ENCODE results near the gene KCNMA1.

KCNMA1 gene

DNA sequence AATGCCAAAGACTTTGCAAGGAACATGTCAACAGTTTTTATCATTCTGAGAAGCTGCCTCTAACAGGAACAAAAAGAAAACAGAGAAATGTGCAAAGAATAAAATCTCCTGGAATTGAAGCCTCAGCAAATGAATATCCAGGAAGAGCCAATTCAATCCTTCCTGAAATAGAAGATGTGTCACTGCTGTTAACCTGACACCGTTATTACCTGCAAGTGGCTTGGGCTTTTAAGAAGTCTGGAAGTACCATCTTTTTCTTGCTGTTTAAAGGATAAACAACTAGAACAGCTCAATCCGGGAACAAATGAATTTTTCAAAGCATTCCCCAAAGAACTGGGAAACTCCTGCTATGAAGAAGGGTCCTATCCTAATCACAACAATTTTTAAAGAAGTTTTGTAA lies 434.8 kb downstream of the KCNMA1 start:
- DNase-seq (ENCODE audit: low read depth) = no peak

DNA sequence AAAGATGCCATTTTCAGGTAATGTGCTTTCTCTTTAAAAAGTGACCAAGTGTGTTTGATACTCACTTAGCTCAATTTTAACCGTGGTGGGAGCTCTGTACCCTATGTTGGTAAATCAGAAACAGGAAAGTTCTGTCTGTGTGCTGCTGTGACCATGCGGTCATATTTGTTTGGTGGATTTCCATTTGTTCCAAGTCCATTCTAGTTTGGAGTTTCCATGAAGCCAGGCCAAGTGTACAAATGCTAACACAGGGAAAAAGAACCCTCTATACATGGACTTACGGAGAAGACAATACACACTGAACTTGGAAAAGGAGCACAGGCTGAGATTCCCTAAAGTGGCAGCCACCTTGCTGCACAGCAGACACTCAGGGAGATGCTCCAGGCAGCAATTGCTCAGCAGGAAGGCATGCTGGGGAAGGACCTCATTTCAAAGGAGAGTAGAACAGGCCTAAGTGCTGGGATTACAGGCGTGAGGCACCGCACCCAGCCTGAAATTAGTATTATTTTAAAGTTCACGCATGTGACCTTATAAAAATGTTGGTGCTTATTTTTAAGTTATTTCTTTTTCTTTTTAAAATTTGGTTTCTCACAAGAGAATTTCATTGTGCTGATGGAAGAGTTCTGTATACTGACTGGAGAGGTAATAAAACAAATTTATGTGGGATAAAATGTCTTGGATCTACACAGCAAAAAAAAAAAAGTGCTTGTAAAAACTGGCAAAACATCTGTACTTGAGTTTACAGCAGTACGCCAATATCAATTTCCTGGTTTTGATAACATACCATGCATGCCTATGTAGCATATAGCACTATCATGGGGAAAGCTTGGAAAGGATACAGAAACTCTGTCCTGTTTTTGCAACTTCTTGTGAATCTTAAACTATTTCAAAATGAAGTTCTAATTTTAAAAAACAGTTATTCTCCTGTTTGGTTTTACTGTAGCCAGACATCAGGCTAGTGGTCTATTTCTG lies 436.2 kb downstream of the KCNMA1 start:
- DNase-seq (ENCODE audit: low read depth) = no peak

DNA sequence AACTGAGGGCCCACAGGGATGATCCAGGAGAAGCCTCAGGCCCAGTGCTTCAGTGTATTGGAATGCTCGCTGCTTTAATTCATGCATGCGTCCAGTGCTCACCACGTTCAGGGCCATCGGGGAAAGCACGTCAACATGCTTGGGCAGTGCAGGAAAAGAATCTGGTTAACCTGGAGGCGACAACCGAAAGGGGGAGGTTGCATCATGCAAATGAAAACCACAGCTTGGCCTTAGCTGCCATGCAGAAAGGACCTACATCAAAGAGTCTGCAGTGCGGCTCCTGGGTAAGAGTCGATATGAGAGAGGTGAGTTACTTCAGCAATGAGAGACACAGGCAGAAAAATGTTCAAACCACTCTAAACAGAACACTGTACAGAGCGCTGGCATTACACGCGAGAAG lies 440.1 kb downstream of the KCNMA1 start:
- DNase-seq (ENCODE audit: low read depth) = no peak

DNA sequence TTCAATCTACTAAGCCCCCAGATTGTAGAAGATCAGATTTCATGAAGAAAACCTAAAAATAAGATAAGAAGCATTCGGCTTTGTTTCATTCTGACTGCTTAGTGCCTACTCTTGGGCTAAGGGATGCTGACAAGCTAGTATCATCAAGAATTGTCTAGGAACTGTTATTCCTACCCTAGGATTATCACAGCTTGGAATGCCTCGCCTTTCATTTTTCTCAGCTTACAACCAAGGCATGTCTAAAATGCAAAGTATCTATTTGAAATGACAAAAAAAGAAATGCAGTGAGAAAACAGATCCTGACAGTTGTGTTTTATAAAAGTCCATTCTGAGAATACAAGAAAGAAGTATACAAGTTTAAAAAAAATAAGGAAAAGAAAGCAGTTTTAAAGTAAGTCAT lies 441.0 kb downstream of the KCNMA1 start:
- DNase-seq (ENCODE audit: low read depth) = no peak

DNA sequence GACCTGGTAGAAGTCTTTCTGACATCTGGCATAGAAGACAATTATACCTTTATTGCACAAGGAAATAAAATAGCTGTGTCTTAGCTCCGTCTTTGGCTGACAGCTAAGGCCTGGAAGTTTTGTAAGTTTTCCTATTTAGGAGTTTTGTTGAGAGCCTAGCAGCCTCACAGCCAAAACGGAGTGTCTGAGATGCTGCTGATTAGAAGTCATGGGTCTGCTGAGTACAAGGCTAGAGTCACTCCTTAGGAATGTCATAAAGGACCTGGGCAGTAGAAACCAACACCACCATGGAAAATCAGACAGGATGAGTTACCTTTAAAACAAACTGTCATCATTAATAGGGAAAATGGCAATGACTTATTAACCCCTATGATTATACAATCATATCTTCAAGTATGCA lies 442.5 kb downstream of the KCNMA1 start:
- peak; percentile 65 for DNase-seq (ENCODE audit: low read depth)

DNA sequence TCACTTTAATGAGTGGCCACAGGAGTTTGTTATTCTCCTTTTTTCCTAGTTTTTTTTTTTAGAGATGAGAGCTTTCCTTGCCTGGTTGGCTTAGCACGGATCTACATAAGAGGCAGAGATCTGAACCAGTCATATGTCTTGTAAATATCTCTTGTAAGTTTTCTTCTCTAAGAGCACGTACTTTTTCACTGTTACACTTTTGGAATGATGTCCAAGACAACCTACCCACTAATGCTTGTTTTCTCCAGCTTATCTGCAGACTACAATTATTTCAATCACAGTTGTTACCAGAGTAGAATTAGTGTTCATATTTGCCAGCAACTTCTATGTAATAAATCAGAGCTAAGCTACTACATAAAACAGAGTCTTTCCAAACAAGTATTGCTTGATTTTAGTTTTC lies 444.6 kb downstream of the KCNMA1 start:
- no peak for DNase-seq (ENCODE audit: low read depth)

DNA sequence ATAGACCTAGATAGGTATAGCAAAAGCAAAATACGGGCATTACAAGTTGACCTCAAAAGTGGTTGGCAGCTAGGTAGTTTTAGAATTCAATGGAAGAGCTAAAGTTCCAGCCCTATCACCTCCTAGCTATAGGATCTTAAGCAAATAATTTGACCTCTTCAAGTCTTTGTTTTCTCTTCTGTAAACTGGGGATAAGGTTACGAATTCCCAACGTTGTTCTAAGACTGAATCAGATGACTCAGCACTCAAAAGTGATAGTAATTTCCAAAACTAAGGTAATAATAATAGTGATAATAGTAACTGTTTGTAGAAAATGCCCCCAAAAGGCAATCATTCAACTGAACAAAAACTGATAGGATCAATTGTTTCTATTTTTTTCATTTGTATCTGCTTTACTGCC lies 445.2 kb downstream of the KCNMA1 start:
- no peak for DNase-seq (ENCODE audit: low read depth)

DNA sequence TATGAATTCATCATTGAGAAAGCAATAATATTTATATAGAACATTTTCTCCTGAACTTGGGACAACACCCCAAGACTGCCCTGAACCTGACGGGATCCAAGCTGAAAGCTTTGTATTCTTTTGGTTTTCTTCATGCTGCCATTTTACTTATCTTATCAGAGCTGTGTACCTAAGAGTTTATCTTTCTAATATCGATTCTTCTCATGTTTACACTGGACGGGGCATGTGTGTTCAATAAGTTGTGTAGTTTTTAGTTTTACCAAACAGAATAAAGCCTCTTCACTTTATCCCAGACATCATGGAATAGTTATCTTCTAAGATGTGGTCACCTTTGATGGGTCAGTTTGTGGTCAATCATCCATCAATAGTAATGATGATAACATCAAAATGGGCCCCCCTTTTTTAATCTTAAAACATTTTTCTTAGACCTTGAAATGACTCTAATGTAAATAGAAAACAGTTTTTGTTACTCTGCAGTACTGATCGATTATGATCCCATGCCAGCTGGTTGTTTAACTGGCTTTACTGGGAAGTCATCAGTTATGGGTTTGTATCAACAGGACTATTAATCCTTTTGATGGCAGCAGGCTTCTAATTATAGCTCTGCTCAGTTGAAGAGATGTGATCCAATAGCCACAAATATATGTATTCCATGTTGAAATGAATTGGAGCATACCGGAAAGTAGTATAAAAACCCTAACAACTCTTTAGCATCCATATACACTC lies 446.1 kb downstream of the KCNMA1 start:
- DNase-seq (ENCODE audit: low read depth) = no peak

DNA sequence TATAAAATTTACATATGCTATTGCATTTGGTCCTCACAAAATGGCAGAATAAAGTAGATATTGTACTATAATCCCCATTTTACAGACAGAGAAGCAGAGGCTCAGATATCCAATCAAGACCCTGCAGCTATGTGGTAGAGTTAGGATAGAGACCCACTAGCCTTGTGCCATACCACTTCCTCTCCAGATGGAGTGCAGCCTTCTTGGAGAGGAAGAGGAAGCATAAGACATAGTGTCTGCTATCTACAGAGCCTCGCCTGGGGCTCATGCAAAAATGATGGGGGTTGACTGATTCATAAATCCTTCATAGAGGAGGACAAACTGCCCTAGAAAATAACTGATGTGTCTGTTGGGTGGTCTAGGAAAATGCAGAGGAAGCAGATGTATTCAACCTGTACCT lies 447.3 kb downstream of the KCNMA1 start:
- no peak for DNase-seq (ENCODE audit: low read depth)

DNA sequence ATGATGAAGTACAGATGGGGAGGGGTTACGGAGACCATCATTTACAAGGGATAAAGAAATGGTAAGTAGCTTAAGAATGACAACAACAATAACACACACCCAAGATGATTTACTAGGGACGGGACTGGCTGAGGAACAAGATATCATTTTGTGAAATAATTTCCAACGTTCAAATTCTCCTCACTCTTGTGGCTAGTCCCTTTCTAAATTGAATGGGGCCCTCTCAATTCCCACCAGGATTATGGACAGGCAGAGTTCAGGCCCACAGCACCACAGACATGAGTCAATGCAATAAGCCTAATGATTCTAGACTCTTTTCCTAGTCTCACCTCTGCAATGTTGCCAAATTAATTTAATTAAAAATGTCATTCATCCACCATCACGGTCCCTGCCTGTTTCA lies 448.1 kb downstream of the KCNMA1 start:
- DNase-seq (ENCODE audit: low read depth) = no peak

DNA sequence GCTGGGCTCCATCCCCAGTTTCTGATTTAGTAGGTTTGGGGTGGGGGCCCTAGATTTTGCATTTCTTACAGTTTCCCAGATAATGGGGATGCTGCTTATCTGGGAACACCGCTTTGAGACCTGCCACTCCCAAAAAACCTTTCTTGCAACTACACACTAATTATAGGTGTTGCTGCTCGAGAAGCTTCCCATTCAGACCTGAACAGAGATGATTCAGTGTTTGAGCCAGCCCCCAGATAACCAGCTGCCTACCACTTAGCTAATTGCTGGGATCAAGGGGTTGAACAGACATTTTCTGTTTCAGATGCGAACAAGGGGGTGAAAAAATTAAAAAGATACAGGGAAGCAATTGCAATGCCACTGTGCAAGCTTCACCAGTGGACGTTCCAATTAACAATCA lies 448.5 kb downstream of the KCNMA1 start:
- DNase-seq (ENCODE audit: low read depth) = no peak

DNA sequence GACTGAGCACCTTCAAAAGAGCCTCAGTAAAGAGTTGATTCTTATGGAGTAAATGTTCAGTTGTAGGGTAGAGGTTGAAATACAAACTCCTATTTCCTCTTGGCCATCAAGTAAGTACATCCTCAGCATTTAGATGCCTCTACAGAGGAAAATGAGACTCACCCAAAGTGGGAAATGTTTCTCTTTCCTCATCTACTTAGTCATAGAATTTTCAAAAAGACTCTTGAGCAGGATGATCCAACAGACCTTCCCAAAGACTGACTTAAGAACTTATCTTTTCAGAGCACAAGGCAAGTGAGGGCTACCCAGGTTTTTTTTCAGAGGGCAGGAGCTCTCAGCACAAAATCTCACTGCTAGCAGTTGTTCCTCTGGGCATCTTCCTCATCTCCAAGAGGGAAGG lies 449.1 kb downstream of the KCNMA1 start:
- peak; percentile 65 for DNase-seq (ENCODE audit: low read depth)

DNA sequence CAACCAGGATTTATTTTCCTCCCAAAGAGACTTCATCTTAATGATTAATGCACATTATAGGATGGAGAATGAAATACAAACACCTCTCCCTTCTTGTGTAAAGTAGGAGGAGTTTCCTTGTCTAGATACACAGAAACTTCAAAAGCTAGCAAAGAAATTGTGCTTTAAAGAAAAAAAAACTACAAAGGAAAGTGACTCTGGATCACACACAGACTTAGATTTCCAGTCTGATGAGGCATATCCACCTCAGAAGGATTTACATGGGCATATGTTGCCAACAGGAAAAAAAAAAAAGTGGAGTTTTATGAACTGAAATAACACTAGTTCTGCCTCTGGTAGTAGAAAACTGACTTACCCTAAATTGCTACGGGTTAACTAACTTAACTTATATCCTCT lies 449.6 kb downstream of the KCNMA1 start:
- no peak for DNase-seq (ENCODE audit: low read depth)

DNA sequence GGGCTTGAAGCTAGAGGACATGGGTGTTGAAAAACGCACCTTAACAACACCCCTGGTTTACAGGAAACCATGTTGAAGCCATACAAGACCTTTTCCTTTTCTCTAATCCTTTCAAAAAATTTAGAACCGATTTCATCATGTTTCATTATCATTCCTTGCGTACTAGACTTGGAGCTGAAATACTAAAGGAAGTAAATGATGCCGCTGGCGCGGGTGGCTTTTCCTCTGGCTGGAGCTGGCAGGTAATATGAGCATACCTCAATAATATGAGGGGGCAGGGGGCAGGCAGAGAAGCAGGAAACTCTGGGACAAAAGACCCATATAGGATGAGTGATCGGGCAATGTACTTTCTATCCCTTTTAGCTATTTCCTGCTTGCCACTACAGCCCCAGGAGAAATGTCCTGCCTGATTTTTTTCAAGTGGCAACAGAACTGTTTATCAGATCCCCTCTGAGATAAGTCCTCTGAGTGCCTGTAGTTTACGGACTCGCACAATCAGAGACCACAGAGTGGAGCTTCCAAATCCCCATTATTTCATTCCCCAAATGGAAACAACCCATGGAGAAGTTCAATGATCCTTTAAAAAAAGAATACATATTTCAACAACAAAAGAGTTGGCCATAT lies 450.1 kb downstream of the KCNMA1 start:
- DNase-seq (ENCODE audit: low read depth) = no peak

DNA sequence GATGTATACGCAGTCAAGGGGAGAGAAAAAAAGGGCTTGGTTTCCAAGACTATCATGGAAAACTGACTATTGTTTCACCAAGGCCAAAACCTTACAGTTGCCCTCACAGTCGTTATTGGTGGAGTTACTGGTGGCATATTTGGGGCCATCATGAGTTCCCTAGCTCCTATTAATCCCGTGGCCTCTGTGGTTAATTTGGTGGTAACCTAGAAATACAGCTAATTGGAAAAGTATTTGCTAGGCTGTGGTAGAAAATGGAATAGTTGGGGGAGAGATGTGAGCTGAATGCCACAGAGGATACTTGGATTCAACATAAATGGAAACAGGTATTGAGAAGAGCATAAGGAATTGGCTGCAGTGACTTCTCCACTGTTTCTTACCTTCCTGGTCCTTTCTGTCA lies 450.7 kb downstream of the KCNMA1 start:
- DNase-seq (ENCODE audit: low read depth) = no peak

DNA sequence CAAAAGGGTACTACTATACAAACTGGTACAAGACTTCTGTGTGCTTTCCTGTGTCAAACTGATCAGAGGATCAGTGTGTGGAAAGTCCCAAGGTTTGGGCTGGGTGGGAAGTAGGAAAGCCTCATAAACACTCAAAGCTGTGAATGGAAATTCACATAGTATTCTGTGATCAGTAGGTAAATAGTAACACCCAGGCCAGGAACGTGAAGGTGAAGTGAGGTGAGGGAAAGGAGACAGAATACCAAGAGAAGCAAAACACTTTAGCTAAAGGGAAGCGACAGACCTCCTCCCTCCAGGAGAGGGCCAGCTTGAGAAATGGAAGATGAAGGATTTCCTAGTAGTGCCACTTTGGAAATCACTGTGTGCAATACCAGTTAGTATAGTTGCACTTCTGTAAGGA lies 451.9 kb downstream of the KCNMA1 start:
- no peak for DNase-seq (ENCODE audit: low read depth)

DNA sequence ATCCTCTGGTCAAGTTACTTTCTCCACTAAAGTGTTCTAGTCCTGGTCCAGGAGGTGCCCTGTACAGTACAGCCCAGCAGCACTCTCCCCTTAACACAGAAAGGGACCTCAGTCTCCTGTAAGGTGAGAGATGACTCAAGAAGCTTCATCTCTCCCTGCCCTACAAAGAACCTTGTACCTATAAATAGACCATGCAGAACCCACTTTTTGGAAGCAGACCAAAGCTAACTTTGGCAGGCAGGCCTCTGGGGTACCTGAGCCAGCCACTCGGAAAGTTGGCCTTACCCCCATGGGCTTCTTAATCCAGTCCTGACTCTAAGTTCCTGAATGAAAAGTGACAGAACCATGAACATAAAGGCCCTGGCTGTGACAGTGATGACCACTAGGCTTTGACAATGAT lies 454.8 kb downstream of the KCNMA1 start:
- DNase-seq (ENCODE audit: low read depth) = no peak

DNA sequence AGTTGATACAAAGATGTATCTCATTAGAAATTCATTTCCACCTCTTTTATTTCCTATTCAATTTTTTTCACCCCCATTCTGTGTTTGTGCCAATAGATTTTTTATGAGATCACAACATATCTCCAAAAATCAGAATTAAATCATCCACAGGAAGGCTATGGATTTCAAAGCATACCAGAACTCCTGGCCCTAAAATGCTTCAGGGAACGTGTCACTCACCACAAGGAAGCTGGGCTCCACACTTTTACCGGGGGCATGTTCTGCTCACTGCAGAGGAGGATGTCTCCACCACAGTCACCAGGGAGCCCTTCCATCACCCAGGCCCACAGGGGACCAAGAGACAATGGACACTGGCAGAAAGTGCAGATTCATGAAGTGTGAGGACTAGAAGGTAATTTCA lies 456.8 kb downstream of the KCNMA1 start:
- DNase-seq (ENCODE audit: low read depth) = no peak

DNA sequence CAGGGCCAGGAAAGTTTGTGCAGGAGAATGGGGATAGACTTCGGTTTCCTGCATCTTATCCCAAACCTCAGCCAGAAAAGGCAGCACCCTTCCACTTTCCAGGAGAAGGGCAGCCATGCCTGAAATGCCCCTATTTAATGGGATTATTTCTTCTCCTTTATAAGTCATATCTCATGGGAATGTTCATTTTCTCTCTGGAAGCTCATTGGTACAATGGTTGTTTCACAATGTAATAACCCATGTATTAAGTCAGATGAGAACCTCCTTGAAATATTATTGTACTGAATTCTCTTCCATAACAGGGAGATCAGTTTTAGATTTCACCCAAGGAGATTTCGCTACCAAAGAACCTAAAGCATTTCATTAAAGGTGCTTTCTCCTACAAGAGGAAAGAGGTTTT lies 457.5 kb downstream of the KCNMA1 start:
- DNase-seq (ENCODE audit: low read depth) = no peak

DNA sequence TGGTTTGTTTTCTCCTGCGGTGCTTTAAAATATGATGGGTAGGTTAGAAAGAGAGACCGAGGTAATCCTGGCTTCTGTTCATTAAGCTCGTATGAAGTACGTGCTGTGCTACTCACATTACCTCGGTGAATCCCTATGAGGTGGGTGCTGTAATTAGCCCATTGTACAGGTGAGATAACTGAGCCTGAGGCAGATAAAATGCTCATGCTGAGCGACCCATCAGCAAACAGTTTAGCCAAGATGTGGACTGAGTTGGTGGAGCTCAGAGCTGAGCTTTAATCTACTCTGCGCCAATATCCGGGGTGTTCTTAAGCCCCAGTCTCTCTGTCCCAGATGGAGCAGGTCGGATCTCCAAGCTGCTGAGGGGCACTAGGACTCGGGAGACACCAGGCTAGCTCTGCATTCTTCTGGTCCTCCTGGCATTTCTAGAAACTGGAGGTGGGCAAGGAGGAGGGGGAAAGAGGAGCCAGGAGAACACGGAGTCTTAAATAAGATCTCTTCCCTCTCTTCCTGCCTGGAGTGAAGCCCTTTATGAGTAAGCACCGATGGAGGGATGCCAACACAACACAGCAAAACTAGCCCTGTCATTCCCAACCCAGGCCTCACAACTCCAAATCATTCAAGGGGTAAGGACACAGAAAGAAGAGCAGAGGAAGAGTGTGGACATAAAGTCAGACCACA lies 458.5 kb downstream of the KCNMA1 start:
- peak; percentile 90 for DNase-seq (ENCODE audit: low read depth)

DNA sequence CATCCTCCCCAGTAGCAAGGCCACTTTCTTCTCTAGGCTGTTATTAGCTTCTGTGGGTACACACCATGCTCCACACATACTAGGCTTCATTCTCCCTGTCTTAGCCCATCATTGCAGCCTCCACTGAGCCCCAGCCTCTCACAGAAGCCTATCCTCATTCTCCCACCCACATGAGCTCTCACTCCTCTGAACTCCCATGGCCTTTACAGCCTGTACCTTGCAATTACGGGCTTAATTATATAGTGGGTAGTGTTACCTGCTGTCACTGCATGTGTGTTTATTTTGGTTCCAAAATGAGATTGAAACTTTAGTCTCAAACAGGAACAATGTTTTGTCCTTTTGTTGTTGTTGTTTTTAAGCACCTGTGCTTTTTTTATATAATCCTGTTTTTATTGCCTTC lies 460.0 kb downstream of the KCNMA1 start:
- no peak for DNase-seq (ENCODE audit: low read depth)

DNA sequence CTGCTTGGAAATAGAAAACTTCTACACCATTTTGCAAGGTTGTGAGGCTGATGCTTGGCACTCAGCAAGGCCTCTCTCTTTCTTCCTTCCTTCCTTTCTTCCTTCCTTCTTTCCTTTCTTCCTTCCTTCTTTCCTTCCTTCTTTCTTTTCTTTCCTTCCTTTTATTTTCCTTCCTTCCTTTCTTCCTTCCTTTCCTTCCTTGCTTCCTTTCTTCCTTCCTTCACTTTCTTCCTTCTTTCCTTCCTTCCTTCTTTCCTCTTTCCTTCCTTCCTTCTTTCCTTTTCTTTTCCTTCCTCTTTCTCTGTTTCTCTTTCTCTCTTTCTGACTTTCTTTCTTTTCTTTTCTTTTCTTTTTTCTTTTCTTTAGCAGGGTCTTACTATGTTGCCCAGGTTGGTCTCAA lies 460.4 kb downstream of the KCNMA1 start:
- DNase-seq (ENCODE audit: low read depth) = no peak
